ENCODE measurements around the gene ARL13B. TPM values are rescaled to one million over a fixed set of nuclear protein-coding genes. Genes with fewer than 3 reads are reported as not detected.

ARL13B gene
- total and polyA plus RNA-seq, 2 donors (not counting 3 experiments of a cell fraction or from before 2014, with no cell fraction given) = 3.8 to 8.6 TPM

DNA sequence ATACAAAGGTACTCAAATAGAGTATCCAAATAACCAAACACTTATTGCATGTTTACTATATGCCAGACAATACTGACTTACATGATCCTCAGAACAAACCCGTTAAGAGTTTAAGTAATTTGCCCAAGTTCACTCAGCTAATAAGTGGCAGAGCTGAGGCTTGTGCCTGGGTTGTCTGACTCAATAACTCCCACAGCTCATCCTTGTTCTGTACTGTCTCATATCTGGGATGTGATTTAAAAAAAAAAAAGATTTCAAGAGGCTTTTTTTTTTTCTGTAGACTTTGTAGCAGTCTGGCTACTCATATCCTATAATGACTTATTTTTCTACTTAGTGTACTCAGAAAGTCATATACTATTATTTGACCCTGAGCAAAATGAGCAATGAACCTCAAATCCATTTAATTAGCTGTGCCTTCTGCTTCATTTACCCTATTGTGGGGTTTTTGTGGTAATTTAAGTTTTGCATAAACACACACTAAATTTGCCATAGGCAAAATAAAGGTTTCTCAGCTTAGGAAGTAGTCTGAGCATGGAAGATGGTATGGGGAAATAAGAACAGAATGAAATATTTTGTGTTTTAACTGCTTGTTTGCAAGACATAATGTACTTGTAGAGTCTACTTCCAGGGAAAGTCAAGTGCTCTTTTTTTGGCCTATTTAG, 86.0 kb downstream of the ARL13B start:
- Histone ChIP-seq H3K4me1 (ENCODE audit: control insufficient read depth, extremely low read depth, insufficient read depth, low read length) (peaks cover 17% of the 10 kb centered on the region), H4K20me1 (replicated peaks; ENCODE audit: control insufficient read depth, extremely low read depth, insufficient read depth, low read length) (no peaks in the 10 kb centered on the region), H3K4me2 (ENCODE audit: insufficient read depth, low read length) (no peak overlapping the region), H2AFZ (ENCODE audit: low read depth, low read length) (no peak overlapping the region), H3K9me3 (replicated peaks; ENCODE audit: control insufficient read depth, insufficient read depth, low read length) (no peaks in the 10 kb centered on the region), H3K36me3 (ENCODE audit: control insufficient read depth in 2 of 2, extremely low read depth in 1 of 2, insufficient read depth in 2 of 2, low read length in 2 of 2) (peaks cover 2 to 4% of the 10 kb centered on the region in 2 experiments), H3K27ac (ENCODE audit: insufficient read depth, low read depth, low read length) (no peak overlapping the region), H3K79me2 (ENCODE audit: control insufficient read depth, insufficient read depth, low read length) (peaks cover 10% of the 10 kb centered on the region), H3K9me1 (replicated peaks; ENCODE audit: control insufficient read depth, extremely low read depth, insufficient read depth, low read length) (no peaks in the 10 kb centered on the region), H3K27me3 (ENCODE audit: control insufficient read depth in 2 of 2, insufficient read depth in 2 of 2, low read length in 2 of 2) (no peaks in the 10 kb centered on the region), H3K9ac (replicated peaks; ENCODE audit: extremely low read depth, insufficient read depth, low read length) (no peak overlapping the region), H3K4me3 (replicated peaks in 1 of 3; ENCODE audit: insufficient read depth in 1 of 3, low read depth in 1 of 3, low read length in 3 of 3) (no peak overlapping the region)
- TF ChIP-seq JUN (IDR thresholded peaks at IDR 0.05; ENCODE audit: borderline replicate concordance, insufficient read depth, insufficient read length, low read depth) (no peak), GATA2 (IDR thresholded peaks at IDR 0.05; ENCODE audit: insufficient read depth, insufficient read length, low read depth, low read length) (no peak), FOS (IDR thresholded peaks at IDR 0.05; ENCODE audit: borderline replicate concordance, insufficient read depth, low read length) (no peak), POLR2A (IDR thresholded peaks at IDR 0.05; ENCODE audit: low read depth, low read length) (no peak), EZH2 (IDR thresholded peaks at IDR 0.05; ENCODE audit: borderline replicate concordance, low read depth, low read length, severe bottlenecking) (no peak)
- TF ChIP-seq, protein P1, sequence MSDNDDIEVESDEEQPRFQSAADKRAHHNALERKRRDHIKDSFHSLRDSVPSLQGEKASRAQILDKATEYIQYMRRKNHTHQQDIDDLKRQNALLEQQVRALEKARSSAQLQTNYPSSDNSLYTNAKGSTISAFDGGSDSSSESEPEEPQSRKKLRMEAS (IDR thresholded peaks at IDR 0.05; ENCODE audit: insufficient read depth, insufficient read length) = no peak
- dilution Hi-C loops (cut with MboI; ENCODE audit: extremely low pct_ligation_motif_present, low sequenced_read_pairs) (no loop called here), intact Hi-C loops (cut with micrococcal nuclease) (loop anchor here (10.0 kb wide), 1 partner anchor 161 kb away; no protein-coding TSS in a partner anchor)
- DNase-seq (ENCODE audit: low read depth, low spot score) (no peak), FAIRE-seq (no peak)
- ChIA-PET POLR2A (no interaction called here), CTCF (interaction anchor here (0.9 to 1.2 kb wide), 2 partner anchors 61 to 68 kb away, joined by 3 to 5 read pairs; no protein-coding TSS in a partner anchor)
- BruUV-seq (replicated peaks) = no TSS peak
